Measurements from ENCODE around the gene GPR22. TPM values are rescaled to one million over a fixed set of nuclear protein-coding genes. Genes with fewer than 3 reads are reported as not detected.

Gene GPR22
- total RNA-seq, 1 experiment from 2014 or later, result not detected

GRCh38 chr7:107501593-107501992, 31.7 kb downstream of the GPR22 start:
- no peaks in the 10 kb centered on the region for H3K27me3 ChIP-seq (ENCODE audit: insufficient read depth, low read length)
- no peaks in the 10 kb centered on the region for H3K27me3 Mint-ChIP-seq (ENCODE audit: low read depth)
- H2BK20ac ChIP-seq (ENCODE audit: low read depth, low read length, poor library complexity, severe bottlenecking), result no peak overlapping the region
- no peak overlapping the region for H3K23ac ChIP-seq (ENCODE audit: insufficient read length, low read depth, low read length)
- no peak overlapping the region for H3K18ac ChIP-seq (ENCODE audit: insufficient read length, low read depth, low read length)
- H2BK5ac ChIP-seq (ENCODE audit: insufficient read length, low read length), result no peak overlapping the region
- H2BK12ac ChIP-seq (ENCODE audit: insufficient read length, low read depth, low read length), result no peak overlapping the region
- 0 out of 4 replicates have a peak, but pooled peaks cover 0 to under 1% of the 10 kb centered on the region in 2 experiments for H3K4me1 Mint-ChIP-seq
- H3K14ac ChIP-seq (ENCODE audit: insufficient read depth, low read length), result no peak overlapping the region
- H3K27ac ChIP-seq (ENCODE audit: insufficient read length, low read depth, low read length), result no peak overlapping the region
- no CpG with 5 or more reads among the region's 1 CpG for WGBS (ENCODE audit: extremely low coverage, insufficient read length, low lambda C conversion rate)
- no peak for DNase-seq
- H3K23me2 ChIP-seq (ENCODE audit: insufficient read length, low read depth, low read length, poor library complexity, severe bottlenecking), result no peaks in the 10 kb centered on the region
- peaks cover 6 to 10% (median 9%) of the 10 kb centered on the region in 3 experiments; a peak in 5 of 7 replicates for H3K36me3 Mint-ChIP-seq (ENCODE audit: insufficient read depth in 1 of 3, low read depth in 3 of 3)
- no peak overlapping the region for H3K56ac ChIP-seq (ENCODE audit: insufficient read length, low read depth, low read length)
- no peaks in the 10 kb centered on the region for H3K79me2 ChIP-seq (ENCODE audit: insufficient read depth, low read length)
- H3K79me1 ChIP-seq (ENCODE audit: insufficient read depth, low read depth, low read length, poor library complexity, severe bottlenecking), result no peaks in the 10 kb centered on the region
- H3T11ph ChIP-seq (ENCODE audit: low read length), result no peak overlapping the region
- H3K4me3 Mint-ChIP-seq, result no peak overlapping the region
- H2BK120ac ChIP-seq (ENCODE audit: low read depth, low read length, poor library complexity, severe bottlenecking), result no peak overlapping the region
- H3K9me3 ChIP-seq (ENCODE audit: control insufficient read depth, low read depth, low read length), result no peaks in the 10 kb centered on the region
- H2AFZ ChIP-seq (ENCODE audit: low read length), result no peak overlapping the region
- H4K5ac ChIP-seq (ENCODE audit: insufficient read length, low read depth, low read length), result no peak overlapping the region
- no peak overlapping the region for H2BK15ac ChIP-seq (ENCODE audit: low read depth, low read length)
- no peak overlapping the region for H3K9ac ChIP-seq (ENCODE audit: extremely low read depth, insufficient read length, low read length)
- H3K4me1 ChIP-seq (ENCODE audit: insufficient read depth, low read length), result no peaks in the 10 kb centered on the region
- no peak overlapping the region for H3K27ac Mint-ChIP-seq
- no peaks in the 10 kb centered on the region; a peak in 1 of 5 replicates for H3K9me3 Mint-ChIP-seq
- TF ChIP-seq CTCF (conservative IDR thresholded peaks at IDR 0.05), result peak; percentile 67
- no peak overlapping the region for H2AK5ac ChIP-seq (ENCODE audit: insufficient read length, low read length)
- H4K20me1 ChIP-seq (ENCODE audit: control insufficient read depth, insufficient read depth, insufficient read length), result no peaks in the 10 kb centered on the region
- no peak overlapping the region for H3K4me2 ChIP-seq (ENCODE audit: insufficient read depth, insufficient read length, low read length)
- H4K8ac ChIP-seq (replicated peaks; ENCODE audit: insufficient read length, low read depth, low read length), result no peak overlapping the region
- H4K91ac ChIP-seq (ENCODE audit: insufficient read length, low read depth, low read length), result no peak overlapping the region
- no peak overlapping the region for H3K4ac ChIP-seq (ENCODE audit: low read depth, low read length)

Data from H9 (cell line).